Measurements from ENCODE around the gene LEKR1. TPM values are rescaled to one million over a fixed set of nuclear protein-coding genes. Genes with fewer than 3 reads are reported as not detected.

Gene LEKR1
- total RNA-seq, 2 donors from 2014 or later, result 0.20 to 0.70 TPM

DNA sequence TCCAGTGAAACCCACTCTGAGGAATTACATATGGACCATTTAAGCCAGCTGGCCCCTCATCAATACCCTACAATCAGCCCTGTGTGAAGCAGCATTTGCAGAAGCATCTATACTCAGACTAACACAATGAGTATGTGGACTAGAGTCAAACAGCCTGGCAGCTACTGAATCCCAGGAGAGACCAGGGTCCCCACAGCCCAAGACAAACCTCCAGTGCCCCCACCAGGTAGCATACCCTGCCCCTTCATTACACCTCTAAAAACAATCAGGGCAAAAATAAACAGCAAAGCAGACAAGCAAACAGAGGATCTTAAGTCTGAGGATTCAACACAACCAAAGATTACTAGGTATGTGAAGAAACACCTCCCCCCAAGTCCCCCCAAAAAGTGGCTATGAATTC, 157.4 kb downstream of the LEKR1 start:
- no peaks in the 10 kb centered on the region for H3K27me3 ChIP-seq

GRCh38 chr3:156985711-156986110, 159.6 kb downstream of the LEKR1 start:
- TF ChIP-seq CTCF (IDR thresholded peaks at IDR 0.05), result no peak
- Histone ChIP-seq H3K4me1 (no peaks in the 10 kb centered on the region), H3K27me3 (no peaks in the 10 kb centered on the region), H3K9me3 (no peaks in the 10 kb centered on the region), H3K4me3 (no peak overlapping the region), H3K27ac (no peak overlapping the region), H3K36me3 (no peaks in the 10 kb centered on the region)
- DNase-seq (ENCODE audit: low spot score), result no peak

More for the DNA sequence above, 157.4 kb downstream of the LEKR1 start:
- no peak for DNase-seq (ENCODE audit: low spot score)
- Histone ChIP-seq H3K9me3 (no peaks in the 10 kb centered on the region), H3K27ac (no peak overlapping the region), H3K4me1 (no peaks in the 10 kb centered on the region), H3K4me3 (no peak overlapping the region), H3K36me3 (no peaks in the 10 kb centered on the region)
- TF ChIP-seq CTCF (IDR thresholded peaks at IDR 0.05), result no peak

- DNase-seq (ENCODE audit: low spot score), result no peak
- TF ChIP-seq CTCF (IDR thresholded peaks at IDR 0.05), result no peak
- H3K4me3 ChIP-seq, result no peak overlapping the region
- peaks cover 0 to 5% of the 10 kb centered on the region in 2 donors for H3K9me3 ChIP-seq
- no peaks in the 10 kb centered on the region for H3K27me3 ChIP-seq
- no peak overlapping the region for H3K27ac ChIP-seq
- no peaks in the 10 kb centered on the region for H3K36me3 ChIP-seq
- H3K4me1 ChIP-seq, result no peaks in the 10 kb centered on the region
Observed at GRCh38 chr3:156987946-156988345, 161.8 kb downstream of the LEKR1 start.

- no peak overlapping the region for H3K4me3 ChIP-seq
- no peak for TF ChIP-seq CTCF (IDR thresholded peaks at IDR 0.05)
- DNase-seq (ENCODE audit: low spot score), result no peak
Observed at GRCh38 chr3:156997351-156997750, 171.2 kb downstream of the LEKR1 start.

GRCh38 chr3:157001221-157001957, 175.2 kb downstream of the LEKR1 start:
- no peaks in the 10 kb centered on the region for H3K27me3 ChIP-seq
- no peak for DNase-seq (ENCODE audit: low spot score)
- no peaks in the 10 kb centered on the region for H3K9me3 ChIP-seq
- no peak overlapping the region for H3K27ac ChIP-seq
- H3K36me3 ChIP-seq, result no peaks in the 10 kb centered on the region
- H3K4me3 ChIP-seq, result no peak overlapping the region
- H3K4me1 ChIP-seq, result no peaks in the 10 kb centered on the region
- no peak for TF ChIP-seq CTCF (IDR thresholded peaks at IDR 0.05)

More at GRCh38 chr3:156997351-156997750, 171.2 kb downstream of the LEKR1 start:
- Histone ChIP-seq H3K9me3 (no peaks in the 10 kb centered on the region), H3K27me3 (no peaks in the 10 kb centered on the region), H3K36me3 (no peaks in the 10 kb centered on the region), H3K27ac (no peak overlapping the region), H3K4me1 (no peaks in the 10 kb centered on the region)

DNA sequence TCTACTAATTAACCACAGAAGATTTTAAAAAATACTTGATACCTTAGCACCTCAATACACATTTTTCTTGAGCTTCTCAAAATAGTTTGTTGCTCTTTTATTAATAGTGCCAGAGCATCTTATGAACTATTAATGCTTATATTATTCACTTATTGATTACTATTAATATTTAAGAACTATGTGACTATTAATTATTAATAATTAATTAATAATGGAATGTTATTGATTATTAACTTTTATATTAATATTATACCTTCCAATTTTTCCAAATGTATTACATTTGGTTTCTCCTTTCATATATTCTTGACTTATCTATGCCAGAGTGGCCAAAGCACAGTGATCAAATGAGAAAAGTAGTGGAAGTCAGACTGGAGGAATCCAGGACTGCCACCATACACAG, 195.5 kb downstream of the LEKR1 start:
- Histone ChIP-seq H3K36me3 (no peaks in the 10 kb centered on the region), H3K27ac (no peak overlapping the region), H3K4me3 (no peak overlapping the region), H3K27me3 (no peaks in the 10 kb centered on the region), H3K9me3 (no peaks in the 10 kb centered on the region), H3K4me1 (no peaks in the 10 kb centered on the region)
- DNase-seq (ENCODE audit: low spot score), result no peak
- TF ChIP-seq CTCF (IDR thresholded peaks at IDR 0.05), result no peak

Data from right atrium auricular region (tissue), 2 donors.